Caco-2 (cell line): Measurements from ENCODE around the gene KCNIP4. TPM values are rescaled to one million over a fixed set of nuclear protein-coding genes. Genes with fewer than 3 reads are reported as not detected.

ENCODE experiments used
- BruUV-seq: library from RNA; stranded (reverse); fragments of 400-500 nt; replicated peaks from 2 replicates; lab custom pipeline; 2021; lab: Mats Ljungman, UMichigan
- CTCF ChIA-PET: fragments of 300-600 bp; sonication (Branson Sonifier 250); formaldehyde crosslinking; loops from one replicate; lab custom pipeline; 2022; ENCODE audit warnings: antibody characterized with exemption; lab: Charles Lee
- POLR2A ChIA-PET: fragments of 300-600 bp; sonication (Branson Sonifier 250); formaldehyde crosslinking; loops from one replicate; lab custom pipeline; 2022; ENCODE audit warnings: antibody characterized with exemption; lab: Charles Lee
- DNase-seq, 2 experiments: peaks; one replicate each; pipeline versions ENCODE4 v3.0.0 to v3.0.0-alpha.2; 2020 to 2022
- H3K27me3 ChIP-seq: replicated peaks from 2 replicates; pipeline ENCODE4 v1.6.0; 2011; ENCODE audit warnings: low read length; ENCODE audit not compliant: control insufficient read depth, insufficient read depth
- H3K36me3 ChIP-seq: 2 replicates; pipeline ENCODE4 v1.5.1; 2011; ENCODE audit warnings: low read length; ENCODE audit not compliant: control insufficient read depth, insufficient read depth
- H3K4me1 ChIP-seq: fragments of 250-450 bp; sonication (Bioruptor Pico); 2 replicates; pipeline ENCODE4 v1.5.1; 2020; ENCODE audit warnings: mild to moderate bottlenecking
- H3K4me3 ChIP-seq: 2 replicates; pipeline ENCODE4 v1.5.1; 2011; ENCODE audit warnings: low read depth, mild to moderate bottlenecking, control low read depth, low read length
- H3K9me3 ChIP-seq: fragments of 250-450 bp; sonication (Bioruptor Pico); 2 replicates; pipeline ENCODE4 v1.5.1; 2020; ENCODE audit warnings: mild to moderate bottlenecking, moderate library complexity
- H3K27ac Mint-ChIP-seq: one replicate; pipeline ENCODE4 v1.8.0; 2022; ENCODE audit warnings: mixed read lengths; ENCODE audit not compliant: unreplicated experiment
- H3K27me3 Mint-ChIP-seq: one replicate; pipeline ENCODE4 v1.8.0; 2022; ENCODE audit warnings: mixed read lengths; ENCODE audit not compliant: insufficient read depth, unreplicated experiment
- H3K36me3 Mint-ChIP-seq: one replicate; pipeline ENCODE4 v1.8.0; 2022; ENCODE audit warnings: mild to moderate bottlenecking, mixed read lengths; ENCODE audit not compliant: insufficient read depth, unreplicated experiment
- H3K4me1 Mint-ChIP-seq: one replicate; pipeline ENCODE4 v1.8.0; 2022; ENCODE audit warnings: low read depth, mixed read lengths; ENCODE audit not compliant: unreplicated experiment
- H3K4me3 Mint-ChIP-seq: one replicate; pipeline ENCODE4 v1.8.0; 2022; ENCODE audit warnings: mild to moderate bottlenecking, moderate library complexity, mixed read lengths; ENCODE audit not compliant: unreplicated experiment
- H3K9me3 Mint-ChIP-seq: one replicate; pipeline ENCODE4 v1.8.0; 2022; ENCODE audit warnings: mixed read lengths; ENCODE audit not compliant: unreplicated experiment
- CTCF ChIP-seq, 2 experiments: fragments of 200-600 bp in 1 of 2; IDR thresholded peaks; 1 replicate in 1 of 2; 2 replicates in 1 of 2; pipeline versions ENCODE4 v1.5.1 to v1.8.0; 2011 to 2022; ENCODE audit warnings: antibody characterized with exemption in 1 of 2, control low read depth in 1 of 2, inconsistent platforms in 1 of 2, low read depth in 1 of 2, low read length in 1 of 2, mild to moderate bottlenecking in 1 of 2, moderate library complexity in 1 of 2; ENCODE audit not compliant: insufficient read depth in 1 of 2, severe bottlenecking in 1 of 2, unreplicated experiment in 1 of 2
- intact Hi-C: fragments of 100-400 bp; cut with micrococcal nuclease; formaldehyde crosslinking; loops from one replicate; pipeline ENCODE4 v1.10.0; 2022; ENCODE audit not compliant: unreplicated experiment
- microRNA-seq: library from miRNA; unstranded; fragments of <30 nt; microRNA quantifications from one replicate; pipeline ENCODE4 v1.2.0, GENCODE V29; 2022
- total RNA-seq: library from RNA; stranded (reverse); gene quantifications from 2 replicates; pipeline ENCODE4 v1.2.3, GENCODE V29; 2022

The KCNIP4 gene
- total RNA-seq, 1 experiment from 2014 or later, result not detected

- H3K27me3 Mint-ChIP-seq, result peaks cover 7% of the 10 kb centered on the region
These were observed 1267.3 kb downstream of the KCNIP4 start for GRCh38 chr4:20681271-20681670.

GRCh38 chr4:20680736-20681135, 1267.8 kb downstream of the KCNIP4 start:
- H3K9me3 Mint-ChIP-seq, result no peaks in the 10 kb centered on the region
- no peak for TF ChIP-seq CTCF (IDR thresholded peaks at IDR 0.05; ENCODE audit: insufficient read depth in 1 of 2, low read depth in 1 of 2, low read length in 1 of 2, severe bottlenecking in 1 of 2, unreplicated experiment in 1 of 2)
- Histone ChIP-seq H3K27me3 (no peaks in the 10 kb centered on the region), H3K4me1 (no peaks in the 10 kb centered on the region), H3K36me3 (no peaks in the 10 kb centered on the region), H3K4me3 (no peak overlapping the region), H3K9me3 (no peaks in the 10 kb centered on the region)
- intact Hi-C loops, result loop anchor here (10.0 kb wide), 1 partner anchor 366 kb away; no protein-coding TSS in a partner anchor
- H3K27me3 Mint-ChIP-seq, result peaks cover 7% of the 10 kb centered on the region
- H3K27ac Mint-ChIP-seq, result no peak overlapping the region
- H3K36me3 Mint-ChIP-seq, result no peaks in the 10 kb centered on the region
- H3K4me3 Mint-ChIP-seq, result no peak overlapping the region
- POLR2A ChIA-PET, result no interaction called here
- CTCF ChIA-PET, result interaction anchor here (0.5 kb wide), 1 partner anchor 166 kb away, joined by 3 read pairs; no protein-coding TSS in a partner anchor
- no TSS peak for BruUV-seq
- DNase-seq, result no peak
- peaks cover 14% of the 10 kb centered on the region for H3K4me1 Mint-ChIP-seq

More at GRCh38 chr4:20681271-20681670, 1267.3 kb downstream of the KCNIP4 start:
- no peaks in the 10 kb centered on the region for H3K4me1 ChIP-seq
- Mint-ChIP-seq H3K4me3 (no peak overlapping the region), H3K4me1 (peaks cover 14% of the 10 kb centered on the region), H3K36me3 (no peaks in the 10 kb centered on the region), H3K9me3 (no peaks in the 10 kb centered on the region), H3K27ac (no peak overlapping the region)
- H3K36me3 ChIP-seq, result no peaks in the 10 kb centered on the region
- H3K4me3 ChIP-seq, result no peak overlapping the region
- intact Hi-C loops, result loop anchor here (10.0 kb wide), 1 partner anchor 366 kb away; no protein-coding TSS in a partner anchor
- no peaks in the 10 kb centered on the region for H3K9me3 ChIP-seq
- ChIA-PET POLR2A (no interaction called here), CTCF (no interaction called here)
- no peak for TF ChIP-seq CTCF (IDR thresholded peaks at IDR 0.05; ENCODE audit: insufficient read depth in 1 of 2, low read depth in 1 of 2, low read length in 1 of 2, severe bottlenecking in 1 of 2, unreplicated experiment in 1 of 2)
- no peaks in the 10 kb centered on the region for H3K27me3 ChIP-seq
- DNase-seq, result no peak
- BruUV-seq, result no TSS peak

- no peaks in the 10 kb centered on the region for H3K4me1 ChIP-seq
- no peak overlapping the region for H3K4me3 ChIP-seq
- Mint-ChIP-seq H3K4me1 (peaks cover 14% of the 10 kb centered on the region), H3K27me3 (peaks cover 7% of the 10 kb centered on the region), H3K9me3 (no peaks in the 10 kb centered on the region), H3K27ac (no peak overlapping the region), H3K4me3 (no peak overlapping the region), H3K36me3 (no peaks in the 10 kb centered on the region)
- no peak for DNase-seq
- no peak for TF ChIP-seq CTCF (IDR thresholded peaks at IDR 0.05; ENCODE audit: insufficient read depth in 1 of 2, low read depth in 1 of 2, low read length in 1 of 2, severe bottlenecking in 1 of 2, unreplicated experiment in 1 of 2)
- POLR2A ChIA-PET, result no interaction called here
- CTCF ChIA-PET, result no interaction called here
- BruUV-seq, result no TSS peak
- no peaks in the 10 kb centered on the region for H3K9me3 ChIP-seq
- H3K27me3 ChIP-seq, result no peaks in the 10 kb centered on the region
- intact Hi-C loops, result loop anchor here (5.0 to 10.0 kb wide), 2 partner anchors 58 to 365 kb away; no protein-coding TSS in a partner anchor
- H3K36me3 ChIP-seq, result no peaks in the 10 kb centered on the region
These were observed 1268.6 kb downstream of the KCNIP4 start for GRCh38 chr4:20679951-20680350.

Small RNA genes within 50 kb of the gene (microRNA-seq; reads per million reads assigned to microRNA genes)
- not detected for gene MIR7978
